ENCODE results near the gene KLHL22. TPM values are rescaled to one million over a fixed set of nuclear protein-coding genes. Genes with fewer than 3 reads are reported as not detected.

The KLHL22 gene
- total and polyA plus RNA-seq, 2 of the 13 experiments (the other 11 are each of a cell fraction or from before 2014, with no cell fraction given) = 10.9 to 14.8 TPM

DNA sequence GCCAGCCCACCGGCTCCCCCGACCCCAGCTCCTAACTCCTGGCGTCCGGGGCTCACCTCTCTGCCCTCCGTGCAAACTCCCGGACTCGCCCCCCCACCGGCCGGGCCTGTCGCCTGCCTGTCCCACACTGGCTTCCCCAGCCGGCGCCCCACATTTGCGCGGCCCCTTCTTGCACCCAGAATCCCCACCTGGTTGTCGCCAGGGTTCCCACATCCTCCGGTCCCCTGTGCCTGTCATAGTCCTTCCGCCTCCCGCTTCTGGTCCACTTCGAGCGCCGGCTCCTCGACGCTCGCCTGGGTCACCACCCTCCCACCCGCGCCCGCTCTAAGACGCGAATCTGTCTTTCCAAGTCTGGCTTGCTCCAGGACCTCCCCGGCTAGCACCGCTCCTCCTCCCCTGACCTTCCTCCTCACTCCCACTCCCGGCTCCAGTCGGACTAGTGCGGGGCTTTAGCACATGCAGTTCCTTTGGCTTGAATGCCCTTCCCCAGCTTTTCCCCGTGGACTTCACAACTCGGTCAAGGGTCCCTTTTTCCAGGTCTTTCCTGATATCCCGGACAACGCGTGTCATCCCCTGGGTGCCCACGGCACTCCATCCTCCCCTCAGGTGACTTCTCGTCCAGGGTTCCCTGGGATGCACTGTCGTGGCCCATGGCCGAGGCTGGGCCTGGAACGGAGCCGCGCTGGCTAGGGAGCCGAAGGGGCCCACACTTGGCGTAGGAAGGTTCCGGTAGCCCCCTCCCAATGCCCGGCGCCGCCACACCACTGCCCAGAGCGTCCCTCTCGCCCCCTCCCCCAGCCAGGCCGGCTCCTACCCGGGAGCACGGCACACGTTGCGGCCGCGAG lies 58.6 kb downstream of the KLHL22 start (continued):
- TF ChIP-seq, protein P1, sequence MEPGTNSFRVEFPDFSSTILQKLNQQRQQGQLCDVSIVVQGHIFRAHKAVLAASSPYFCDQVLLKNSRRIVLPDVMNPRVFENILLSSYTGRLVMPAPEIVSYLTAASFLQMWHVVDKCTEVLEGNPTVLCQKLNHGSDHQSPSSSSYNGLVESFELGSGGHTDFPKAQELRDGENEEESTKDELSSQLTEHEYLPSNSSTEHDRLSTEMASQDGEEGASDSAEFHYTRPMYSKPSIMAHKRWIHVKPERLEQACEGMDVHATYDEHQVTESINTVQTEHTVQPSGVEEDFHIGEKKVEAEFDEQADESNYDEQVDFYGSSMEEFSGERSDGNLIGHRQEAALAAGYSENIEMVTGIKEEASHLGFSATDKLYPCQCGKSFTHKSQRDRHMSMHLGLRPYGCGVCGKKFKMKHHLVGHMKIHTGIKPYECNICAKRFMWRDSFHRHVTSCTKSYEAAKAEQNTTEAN (CRISPR knock-in tag; conservative IDR thresholded peaks at IDR 0.05) = no peak
- TF ChIP-seq ZSCAN29 (CRISPR knock-in tag; conservative IDR thresholded peaks at IDR 0.05) (0 out of 2 replicates have a peak, but pooled peaks have one; percentile 52), ZFP90 (CRISPR knock-in tag; IDR thresholded peaks at IDR 0.05; ENCODE audit: borderline replicate concordance) (0 out of 2 replicates have a peak, but pooled peaks have one; percentile 70), BRCA1 (CRISPR knock-in tag; IDR thresholded peaks at IDR 0.05) (0 out of 2 replicates have a peak, but pooled peaks have one; percentile 30), PHF8 (CRISPR knock-in tag; IDR thresholded peaks at IDR 0.05) (peak; percentile 41; the same call in 1 of the 2 replicates), MED13 (CRISPR knock-in tag; IDR thresholded peaks at IDR 0.05) (no peak), DNMT3B (CRISPR knock-in tag; conservative IDR thresholded peaks at IDR 0.05) (no peak), SCMH1 (CRISPR knock-in tag; IDR thresholded peaks at IDR 0.05; ENCODE audit: borderline replicate concordance) (no peak), ZFX (CRISPR knock-in tag; IDR thresholded peaks at IDR 0.05; ENCODE audit: low read depth) (peak; percentile 68), ASH2L (IDR thresholded peaks at IDR 0.05; ENCODE audit: insufficient read length, low read depth, low read length) (no peak)
- TF ChIP-seq, protein P2, sequence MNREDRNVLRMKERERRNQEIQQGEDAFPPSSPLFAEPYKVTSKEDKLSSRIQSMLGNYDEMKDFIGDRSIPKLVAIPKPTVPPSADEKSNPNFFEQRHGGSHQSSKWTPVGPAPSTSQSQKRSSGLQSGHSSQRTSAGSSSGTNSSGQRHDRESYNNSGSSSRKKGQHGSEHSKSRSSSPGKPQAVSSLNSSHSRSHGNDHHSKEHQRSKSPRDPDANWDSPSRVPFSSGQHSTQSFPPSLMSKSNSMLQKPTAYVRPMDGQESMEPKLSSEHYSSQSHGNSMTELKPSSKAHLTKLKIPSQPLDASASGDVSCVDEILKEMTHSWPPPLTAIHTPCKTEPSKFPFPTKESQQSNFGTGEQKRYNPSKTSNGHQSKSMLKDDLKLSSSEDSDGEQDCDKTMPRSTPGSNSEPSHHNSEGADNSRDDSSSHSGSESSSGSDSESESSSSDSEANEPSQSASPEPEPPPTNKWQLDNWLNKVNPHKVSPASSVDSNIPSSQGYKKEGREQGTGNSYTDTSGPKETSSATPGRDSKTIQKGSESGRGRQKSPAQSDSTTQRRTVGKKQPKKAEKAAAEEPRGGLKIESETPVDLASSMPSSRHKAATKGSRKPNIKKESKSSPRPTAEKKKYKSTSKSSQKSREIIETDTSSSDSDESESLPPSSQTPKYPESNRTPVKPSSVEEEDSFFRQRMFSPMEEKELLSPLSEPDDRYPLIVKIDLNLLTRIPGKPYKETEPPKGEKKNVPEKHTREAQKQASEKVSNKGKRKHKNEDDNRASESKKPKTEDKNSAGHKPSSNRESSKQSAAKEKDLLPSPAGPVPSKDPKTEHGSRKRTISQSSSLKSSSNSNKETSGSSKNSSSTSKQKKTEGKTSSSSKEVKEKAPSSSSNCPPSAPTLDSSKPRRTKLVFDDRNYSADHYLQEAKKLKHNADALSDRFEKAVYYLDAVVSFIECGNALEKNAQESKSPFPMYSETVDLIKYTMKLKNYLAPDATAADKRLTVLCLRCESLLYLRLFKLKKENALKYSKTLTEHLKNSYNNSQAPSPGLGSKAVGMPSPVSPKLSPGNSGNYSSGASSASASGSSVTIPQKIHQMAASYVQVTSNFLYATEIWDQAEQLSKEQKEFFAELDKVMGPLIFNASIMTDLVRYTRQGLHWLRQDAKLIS (CRISPR knock-in tag; IDR thresholded peaks at IDR 0.05) = no peak
- TF ChIP-seq, protein P3, sequence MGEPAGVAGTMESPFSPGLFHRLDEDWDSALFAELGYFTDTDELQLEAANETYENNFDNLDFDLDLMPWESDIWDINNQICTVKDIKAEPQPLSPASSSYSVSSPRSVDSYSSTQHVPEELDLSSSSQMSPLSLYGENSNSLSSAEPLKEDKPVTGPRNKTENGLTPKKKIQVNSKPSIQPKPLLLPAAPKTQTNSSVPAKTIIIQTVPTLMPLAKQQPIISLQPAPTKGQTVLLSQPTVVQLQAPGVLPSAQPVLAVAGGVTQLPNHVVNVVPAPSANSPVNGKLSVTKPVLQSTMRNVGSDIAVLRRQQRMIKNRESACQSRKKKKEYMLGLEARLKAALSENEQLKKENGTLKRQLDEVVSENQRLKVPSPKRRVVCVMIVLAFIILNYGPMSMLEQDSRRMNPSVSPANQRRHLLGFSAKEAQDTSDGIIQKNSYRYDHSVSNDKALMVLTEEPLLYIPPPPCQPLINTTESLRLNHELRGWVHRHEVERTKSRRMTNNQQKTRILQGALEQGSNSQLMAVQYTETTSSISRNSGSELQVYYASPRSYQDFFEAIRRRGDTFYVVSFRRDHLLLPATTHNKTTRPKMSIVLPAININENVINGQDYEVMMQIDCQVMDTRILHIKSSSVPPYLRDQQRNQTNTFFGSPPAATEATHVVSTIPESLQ (CRISPR knock-in tag; conservative IDR thresholded peaks at IDR 0.05) = no peak
- TF ChIP-seq, protein P4, sequence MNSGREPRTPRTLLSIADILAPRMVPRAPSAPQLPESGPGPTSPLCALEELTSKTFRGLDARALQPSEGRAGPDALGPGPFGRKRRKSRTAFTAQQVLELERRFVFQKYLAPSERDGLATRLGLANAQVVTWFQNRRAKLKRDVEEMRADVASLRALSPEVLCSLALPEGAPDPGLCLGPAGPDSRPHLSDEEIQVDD (CRISPR knock-in tag; IDR thresholded peaks at IDR 0.05; ENCODE audit: borderline replicate concordance) = peak; percentile 60; the same call in 1 of the 2 replicates
- TF ChIP-seq, protein P5, sequence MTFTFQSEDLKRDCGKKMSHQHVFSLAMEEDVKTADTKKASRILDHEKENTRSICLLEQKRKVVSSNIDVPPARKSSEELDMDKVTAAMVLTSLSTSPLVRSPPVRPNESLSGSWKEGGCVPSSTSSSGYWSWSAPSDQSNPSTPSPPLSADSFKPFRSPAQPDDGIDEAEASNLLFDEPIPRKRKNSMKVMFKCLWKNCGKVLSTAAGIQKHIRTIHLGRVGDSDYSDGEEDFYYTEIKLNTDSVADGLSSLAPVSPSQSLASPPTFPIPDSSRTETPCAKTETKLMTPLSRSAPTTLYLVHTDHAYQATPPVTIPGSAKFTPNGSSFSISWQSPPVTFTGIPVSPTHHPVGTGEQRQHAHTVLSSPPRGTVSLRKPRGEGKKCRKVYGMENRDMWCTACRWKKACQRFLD (CRISPR knock-in tag; IDR thresholded peaks at IDR 0.05; ENCODE audit: borderline replicate concordance) = no peak
- TF ChIP-seq, protein P6, sequence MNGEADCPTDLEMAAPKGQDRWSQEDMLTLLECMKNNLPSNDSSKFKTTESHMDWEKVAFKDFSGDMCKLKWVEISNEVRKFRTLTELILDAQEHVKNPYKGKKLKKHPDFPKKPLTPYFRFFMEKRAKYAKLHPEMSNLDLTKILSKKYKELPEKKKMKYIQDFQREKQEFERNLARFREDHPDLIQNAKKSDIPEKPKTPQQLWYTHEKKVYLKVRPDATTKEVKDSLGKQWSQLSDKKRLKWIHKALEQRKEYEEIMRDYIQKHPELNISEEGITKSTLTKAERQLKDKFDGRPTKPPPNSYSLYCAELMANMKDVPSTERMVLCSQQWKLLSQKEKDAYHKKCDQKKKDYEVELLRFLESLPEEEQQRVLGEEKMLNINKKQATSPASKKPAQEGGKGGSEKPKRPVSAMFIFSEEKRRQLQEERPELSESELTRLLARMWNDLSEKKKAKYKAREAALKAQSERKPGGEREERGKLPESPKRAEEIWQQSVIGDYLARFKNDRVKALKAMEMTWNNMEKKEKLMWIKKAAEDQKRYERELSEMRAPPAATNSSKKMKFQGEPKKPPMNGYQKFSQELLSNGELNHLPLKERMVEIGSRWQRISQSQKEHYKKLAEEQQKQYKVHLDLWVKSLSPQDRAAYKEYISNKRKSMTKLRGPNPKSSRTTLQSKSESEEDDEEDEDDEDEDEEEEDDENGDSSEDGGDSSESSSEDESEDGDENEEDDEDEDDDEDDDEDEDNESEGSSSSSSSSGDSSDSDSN (CRISPR knock-in tag; IDR thresholded peaks at IDR 0.05) = peak; percentile 66

Data from HepG2 (cell line).